Endothelial cell of umbilical vein (primary cell): Measurements from ENCODE around the gene SYCP2. TPM values are rescaled to one million over a fixed set of nuclear protein-coding genes. Genes with fewer than 3 reads are reported as not detected.
"Not testable (repeated sequence)": the region's sequence is repeated elsewhere in the genome, so short reads cannot be mapped to it uniquely, and the experiment has no call there.

Experiments used
- BruUV-seq: library from RNA; stranded (reverse); fragments of 400-500 nt; replicated peaks from 2 replicates; lab custom pipeline; 2021; lab: Mats Ljungman, UMichigan
- CTCF ChIA-PET: fragments of 300-600, 350-600 bp; sonication (Branson Sonifier 250); formaldehyde crosslinking; loops from one replicate; lab custom pipeline; 2021; ENCODE audit warnings: antibody characterized with exemption, inconsistent platforms; lab: Charles Lee
- POLR2A ChIA-PET: fragments of 300-600, 350-600 bp; sonication (Branson Sonifier 250); formaldehyde crosslinking; loops from one replicate; lab custom pipeline; 2021; ENCODE audit warnings: antibody characterized with exemption, inconsistent platforms; lab: Charles Lee
- DNase-seq: peaks from one replicate; pipeline ENCODE4 v3.0.0-alpha.2; 2011; ENCODE audit warnings: low read depth, low spot score
- FAIRE-seq: peaks from 2 replicates; lab custom pipeline; 2011; peaks lifted over from hg19 to GRCh38; lab: Jason Lieb, UNC
- H2AFZ ChIP-seq: 2 replicates; pipeline ENCODE4 v1.6.0; 2012; ENCODE audit warnings: low read depth, low read length, control low read depth, inconsistent platforms
- H3K27ac ChIP-seq: 2 replicates; pipeline ENCODE4 v1.5.1; 2011; ENCODE audit warnings: low read depth, mild to moderate bottlenecking, control low read depth, low read length, moderate library complexity; ENCODE audit not compliant: insufficient read depth
- H3K27me3 ChIP-seq, 2 experiments: 2 replicates each; pipeline versions ENCODE4 v1.6.0 to v1.6.1; 2011; ENCODE audit warnings: low read length in 2 of 2, mixed read lengths in 1 of 2; ENCODE audit not compliant: control insufficient read depth in 2 of 2, insufficient read depth in 2 of 2
- H3K36me3 ChIP-seq, 2 experiments: 2 replicates in 1 of 2; 3 replicates in 1 of 2; pipeline ENCODE4 v1.5.1; 2011; ENCODE audit warnings: low read length in 2 of 2, mild to moderate bottlenecking in 1 of 2, moderate library complexity in 1 of 2; ENCODE audit not compliant: control insufficient read depth in 2 of 2, insufficient read depth in 2 of 2; ENCODE audit errors: extremely low read depth in 1 of 2
- H3K4me1 ChIP-seq: 3 replicates; pipeline ENCODE4 v1.5.1; 2011; ENCODE audit warnings: mild to moderate bottlenecking, low read length; ENCODE audit not compliant: control insufficient read depth, insufficient read depth; ENCODE audit errors: extremely low read depth
- H3K4me2 ChIP-seq: 2 replicates; pipeline ENCODE4 v1.6.1; 2011; ENCODE audit warnings: low read length, control low read depth, mixed read lengths; ENCODE audit not compliant: insufficient read depth
- H3K4me3 ChIP-seq, 3 experiments: fragments of 200-600 bp in 1 of 3; sonication (generic), shearing (Covaris generic) in 1 of 3; replicated peaks in 1 of 3; 2 replicates each; pipeline ENCODE4 v1.5.1; 2011 to 2016; ENCODE audit warnings: control low read depth in 3 of 3, low read length in 3 of 3, mild to moderate bottlenecking in 2 of 3, inconsistent platforms in 1 of 3, low read depth in 1 of 3, moderate library complexity in 1 of 3; ENCODE audit not compliant: insufficient read depth in 1 of 3
- H3K79me2 ChIP-seq: 2 replicates; pipeline ENCODE4 v1.6.0; 2012; ENCODE audit warnings: low read length, inconsistent platforms; ENCODE audit not compliant: control insufficient read depth, insufficient read depth
- H3K9ac ChIP-seq: replicated peaks from 2 replicates; pipeline ENCODE3; 2011; ENCODE audit warnings: low read length, control low read depth; ENCODE audit not compliant: insufficient read depth; ENCODE audit errors: extremely low read depth
- H3K9me1 ChIP-seq: replicated peaks from 3 replicates; pipeline ENCODE4 v1.6.0; 2011; ENCODE audit warnings: mild to moderate bottlenecking, low read length; ENCODE audit not compliant: control insufficient read depth, insufficient read depth; ENCODE audit errors: extremely low read depth
- H3K9me3 ChIP-seq: replicated peaks from 2 replicates; pipeline ENCODE4 v1.5.1; 2012; ENCODE audit warnings: low read length, inconsistent platforms; ENCODE audit not compliant: control insufficient read depth, insufficient read depth
- H4K20me1 ChIP-seq: replicated peaks from 2 replicates; pipeline ENCODE3; 2011; ENCODE audit warnings: mild to moderate bottlenecking, low read length; ENCODE audit not compliant: control insufficient read depth, insufficient read depth; ENCODE audit errors: extremely low read depth
- CTCF ChIP-seq, 2 donors: IDR thresholded peaks; 1 replicate in 1 of 2; 2 replicates in 1 of 2; pipeline ENCODE4 v1.5.1; 2011; ENCODE audit warnings: low read length in 2 of 2, mild to moderate bottlenecking in 2 of 2, moderate library complexity in 2 of 2, control low read depth in 1 of 2, inconsistent platforms in 1 of 2, low read depth in 1 of 2; ENCODE audit not compliant: insufficient read depth in 1 of 2; ENCODE audit errors: extremely low read depth in 1 of 2
- FOS ChIP-seq: IDR thresholded peaks from 2 replicates; pipeline ENCODE4 v1.6.1; 2011; ENCODE audit warnings: mild to moderate bottlenecking, low read length, moderate library complexity, borderline replicate concordance; ENCODE audit not compliant: insufficient read depth
- GATA2 ChIP-seq: IDR thresholded peaks from 2 replicates; pipeline ENCODE4 v1.7.0; 2011; ENCODE audit warnings: low read depth, mild to moderate bottlenecking, moderate library complexity, mixed read lengths, low read length; ENCODE audit not compliant: insufficient read length, insufficient read depth
- POLR2A ChIP-seq: IDR thresholded peaks from 2 replicates; pipeline ENCODE4 v1.6.1; 2012; ENCODE audit warnings: low read depth, mild to moderate bottlenecking, control low read depth, low read length
- dilution Hi-C: fragments of 300-500 bp; cut with MboI; formaldehyde crosslinking; loops from one replicate; pipeline ENCODE4 v1.15.0; 2019; ENCODE audit warnings: low sequenced_read_pairs; ENCODE audit not compliant: extremely low pct_ligation_motif_present
- intact Hi-C: fragments of 100-400 bp; cut with micrococcal nuclease; formaldehyde crosslinking; loops from one replicate; pipeline ENCODE4 v1.10.0; 2022
- polyA plus RNA-seq, 4 experiments: library from polyadenylated mRNA; depleted of rRNA in 3 of 4; stranded (reverse) in 3 of 4; unstranded in 1 of 4; fragments of >200 nt; gene quantifications; 2 replicates each; pipeline versions ENCODE4 v1.2.1 to v1.2.3, GENCODE V29; 2011 to 2012; ENCODE audit warnings: missing spikeins in 1 of 4
- total RNA-seq: library from RNA; stranded (reverse); gene quantifications from 2 replicates; pipeline ENCODE4 v1.2.3, GENCODE V29; 2021

SYCP2 gene
- total and polyA plus RNA-seq, 2 donors (not counting 3 experiments of a cell fraction or from before 2014, with no cell fraction given): 0.07 to 0.35 TPM

GRCh38 chr20:59856526-59856925 lies 76.9 kb downstream of the SYCP2 start:
- FAIRE-seq, H3K9me1 ChIP-seq, CTCF ChIA-PET, dilution Hi-C loops, BruUV-seq, H3K9me3 ChIP-seq, intact Hi-C loops, H3K4me2 ChIP-seq, DNase-seq, H2AFZ ChIP-seq, POLR2A ChIA-PET, H3K9ac ChIP-seq, H3K27me3 ChIP-seq, H3K4me3 ChIP-seq, H3K27ac ChIP-seq, H4K20me1 ChIP-seq, H3K4me1 ChIP-seq, H3K36me3 ChIP-seq, H3K79me2 ChIP-seq: not testable (repeated sequence)

DNA sequence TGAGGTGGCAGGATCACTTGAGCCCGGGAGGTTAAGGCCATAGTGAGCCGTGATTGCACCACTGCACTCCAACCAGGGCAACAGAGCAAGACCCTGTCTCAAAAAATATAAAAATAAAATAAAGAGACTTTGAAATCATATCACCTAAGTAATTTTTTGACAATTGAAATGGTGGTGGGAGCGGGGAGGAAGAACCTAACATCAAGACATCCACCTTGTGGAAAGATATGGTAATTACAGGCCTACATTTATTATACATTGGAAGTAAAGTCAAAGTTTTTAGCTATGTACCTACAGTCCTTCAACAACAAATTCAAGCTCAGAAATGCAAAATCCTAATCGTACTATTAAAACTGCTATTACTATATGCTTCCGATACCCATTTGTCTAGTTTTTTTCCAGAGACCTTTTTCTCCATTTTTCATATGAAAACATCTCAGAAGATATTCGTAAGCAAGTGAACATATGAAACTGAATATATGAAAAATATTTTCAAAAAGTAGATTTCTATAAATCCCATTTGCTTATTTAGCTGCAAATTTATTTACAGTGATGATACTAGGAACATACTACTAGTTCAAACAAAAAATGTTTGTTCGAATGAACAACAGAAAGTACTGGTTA lies 83.3 kb downstream of the SYCP2 start:
- dilution Hi-C loops (no loop called here), intact Hi-C loops (loop anchor here (1.0 to 2.0 kb wide), 3 partner anchors 67 to 279 kb away; no protein-coding TSS in a partner anchor)
- H3K36me3 ChIP-seq: no peaks in the 10 kb centered on the region
- FAIRE-seq (no peak), DNase-seq (peak; percentile 22)
- no peak overlapping the region for H3K27ac ChIP-seq
- H4K20me1 ChIP-seq: no peaks in the 10 kb centered on the region
- H2AFZ ChIP-seq: no peak overlapping the region
- no peak overlapping the region for H3K4me2 ChIP-seq
- no peaks in the 10 kb centered on the region for H3K9me1 ChIP-seq
- no peaks in the 10 kb centered on the region for H3K4me1 ChIP-seq
- no peak overlapping the region for H3K4me3 ChIP-seq
- CTCF ChIA-PET: interaction anchor here (0.5 to 2.6 kb wide), 20 partner anchors 9 to 927 kb away, joined by 3 to 8 read pairs (median 4); partner anchors contain the start of genes FAM217B and PPP1R3D
- BruUV-seq: no TSS peak
- POLR2A ChIA-PET: no interaction called here
- no peak overlapping the region for H3K9ac ChIP-seq
- H3K27me3 ChIP-seq: no peaks in the 10 kb centered on the region
- H3K79me2 ChIP-seq: no peaks in the 10 kb centered on the region
- H3K9me3 ChIP-seq: no peaks in the 10 kb centered on the region
- TF ChIP-seq GATA2 (no peak), CTCF (IDR thresholded peaks at IDR 0.05; ENCODE audit: extremely low read depth in 1 of 2, insufficient read depth in 1 of 2, low read depth in 1 of 2, low read length in 2 of 2) (peak; percentile 28 to 31), POLR2A (no peak), FOS (no peak)
